ENCODE data around the gene HSD17B8. TPM values are rescaled to one million over a fixed set of nuclear protein-coding genes. Genes with fewer than 3 reads are reported as not detected.

HSD17B8 gene
- total RNA-seq, 1 experiment from 2014 or later, result 7.4 TPM

- no peak for ATAC-seq
- no peak for TF ChIP-seq SIN3A (IDR thresholded peaks at IDR 0.05; ENCODE audit: borderline replicate concordance, insufficient read depth, low read depth, low read length)
- Histone ChIP-seq H3K4me3 (ENCODE audit: low read depth in 2 of 2, low read length in 2 of 2) (no peak overlapping the region), H3K27me3 (ENCODE audit: control insufficient read depth, insufficient read depth, low read length) (no peaks in the 10 kb centered on the region), H3K36me3 (ENCODE audit: control insufficient read depth, insufficient read depth, low read length) (no peaks in the 10 kb centered on the region), H3K4me1 (ENCODE audit: control insufficient read depth, insufficient read depth, low read length) (peaks cover 9% of the 10 kb centered on the region), H3K9me3 (ENCODE audit: control insufficient read depth, insufficient read depth, low read depth, low read length) (no peaks in the 10 kb centered on the region), H3K27ac (ENCODE audit: low read length) (no peak overlapping the region)
- no TSS peak for BruUV-seq (replicated peaks)
- in situ Hi-C loops (cut with HindIII; ENCODE audit: low pct_unique_long_range_greater_than_20kb, low sequenced_read_pairs) (no loop called here), intact Hi-C loops (cut with micrococcal nuclease; ENCODE audit: unreplicated experiment) (no loop called here)
- POLR2A ChIA-PET, result no interaction called here
- CTCF ChIA-PET, result no interaction called here
- no peak for DNase-seq (ENCODE audit: low read depth, low spot score)
These were observed 38.1 kb upstream of the HSD17B8 start for GRCh38 chr6:33166363-33166762.

GRCh38 chr6:33166811-33167210 is 37.6 kb upstream of the HSD17B8 start:
- no peaks in the 10 kb centered on the region for H3K36me3 ChIP-seq (ENCODE audit: control insufficient read depth, insufficient read depth, low read length)
- DNase-seq (ENCODE audit: low read depth, low spot score) (no peak), ATAC-seq (no peak)
- H3K4me1 ChIP-seq (ENCODE audit: control insufficient read depth, insufficient read depth, low read length), result peaks cover 6% of the 10 kb centered on the region
- H3K27ac ChIP-seq (ENCODE audit: low read length), result no peak overlapping the region
- no peak for TF ChIP-seq SIN3A (IDR thresholded peaks at IDR 0.05; ENCODE audit: borderline replicate concordance, insufficient read depth, low read depth, low read length)
- TF ChIP-seq REST (IDR thresholded peaks at IDR 0.05; ENCODE audit: insufficient read depth in 1 of 2, low read depth in 2 of 2, low read length in 1 of 2), result no peak
- no peak for TF ChIP-seq POLR2AphosphoS5 (IDR thresholded peaks at IDR 0.05; ENCODE audit: low read depth, low read length)
- TF ChIP-seq TCF7L2 (IDR thresholded peaks at IDR 0.05; ENCODE audit: low read depth, low read length), result no peak
- TF ChIP-seq CTCF (IDR thresholded peaks at IDR 0.05), result no peak
- no peak overlapping the region for H3K4me3 ChIP-seq (ENCODE audit: low read depth in 2 of 2, low read length in 2 of 2)
- in situ Hi-C loops (cut with HindIII; ENCODE audit: low pct_unique_long_range_greater_than_20kb, low sequenced_read_pairs) (no loop called here), intact Hi-C loops (cut with micrococcal nuclease; ENCODE audit: unreplicated experiment) (no loop called here)
- H3K27me3 ChIP-seq (ENCODE audit: control insufficient read depth, insufficient read depth, low read length), result no peaks in the 10 kb centered on the region
- no peaks in the 10 kb centered on the region for H3K9me3 ChIP-seq (ENCODE audit: control insufficient read depth, insufficient read depth, low read depth, low read length)
- POLR2A ChIA-PET, result no interaction called here
- CTCF ChIA-PET, result no interaction called here
- no TSS peak for BruUV-seq (replicated peaks)

- ATAC-seq, result no peak
- BruUV-seq (replicated peaks), result no TSS peak
- Histone ChIP-seq H3K36me3 (ENCODE audit: control insufficient read depth, insufficient read depth, low read length) (no peaks in the 10 kb centered on the region), H3K27ac (ENCODE audit: low read length) (no peak overlapping the region), H3K9me3 (ENCODE audit: control insufficient read depth, insufficient read depth, low read depth, low read length) (no peaks in the 10 kb centered on the region), H3K4me1 (ENCODE audit: control insufficient read depth, insufficient read depth, low read length) (peaks cover 4% of the 10 kb centered on the region), H3K27me3 (ENCODE audit: control insufficient read depth, insufficient read depth, low read length) (no peaks in the 10 kb centered on the region), H3K4me3 (ENCODE audit: low read depth in 2 of 2, low read length in 2 of 2) (no peak overlapping the region)
- DNase-seq (ENCODE audit: low read depth, low spot score), result no peak
- CTCF ChIA-PET, result interaction anchor here (0.6 kb wide), 1 partner anchor 80 kb away, joined by 4 read pairs; no protein-coding TSS in a partner anchor
- in situ Hi-C loops (cut with HindIII; ENCODE audit: low pct_unique_long_range_greater_than_20kb, low sequenced_read_pairs) (no loop called here), intact Hi-C loops (cut with micrococcal nuclease; ENCODE audit: unreplicated experiment) (no loop called here)
- POLR2A ChIA-PET, result no interaction called here
- no peak for TF ChIP-seq TCF7L2 (IDR thresholded peaks at IDR 0.05; ENCODE audit: low read depth, low read length)
- no peak for TF ChIP-seq POLR2AphosphoS5 (IDR thresholded peaks at IDR 0.05; ENCODE audit: low read depth, low read length)
- no peak for TF ChIP-seq SIN3A (IDR thresholded peaks at IDR 0.05; ENCODE audit: borderline replicate concordance, insufficient read depth, low read depth, low read length)
- no peak for TF ChIP-seq CTCF (IDR thresholded peaks at IDR 0.05)
- no peak for TF ChIP-seq REST (IDR thresholded peaks at IDR 0.05; ENCODE audit: insufficient read depth in 1 of 2, low read depth in 2 of 2, low read length in 1 of 2)
These were observed 36.8 kb upstream of the HSD17B8 start for GRCh38 chr6:33167374-33168283.
